IMR-90 (cell line): ENCODE measurements around the gene STAMBPL1. TPM values are rescaled to one million over a fixed set of nuclear protein-coding genes. Genes with fewer than 3 reads are reported as not detected.

Experiments used
- ATAC-seq: fragments of 200-7000 bp; cut with Tn5 transposase; 2 replicates; pipeline ENCODE4 v1.9.1; 2020; ENCODE audit warnings: low read depth, mild to moderate bottlenecking, moderate library complexity
- BruUV-seq: library from RNA; stranded (reverse); fragments of 400-500 nt; replicated peaks from 2 replicates; lab custom pipeline; 2021; lab: Mats Ljungman, UMichigan
- CTCF ChIA-PET: fragments of 300-600 bp; formaldehyde crosslinking; extraction: SDS; loops from one replicate; lab custom pipeline; 2021; ENCODE audit warnings: antibody characterized with exemption; lab: Yijun Ruan, JAX
- POLR2A ChIA-PET: fragments of 300-600 bp; sonication (Branson Sonifier 250); formaldehyde crosslinking; loops from one replicate; lab custom pipeline; 2022; ENCODE audit warnings: antibody characterized with exemption; ENCODE audit not compliant: unreplicated experiment; lab: Charles Lee
- DNase-seq: peaks from one replicate; pipeline ENCODE4 v3.0.0; 2013
- H2AFZ ChIP-seq: replicated peaks from 2 replicates; pipeline ENCODE3; 2013; ENCODE audit warnings: low read length, mild to moderate bottlenecking; ENCODE audit not compliant: poor library complexity
- H2AK5ac ChIP-seq: 2 replicates; pipeline ENCODE4 v1.6.1; 2013; ENCODE audit warnings: low read depth, low read length, inconsistent platforms
- H2AK9ac ChIP-seq: replicated peaks from 2 replicates; pipeline ENCODE3; 2013; ENCODE audit warnings: mild to moderate bottlenecking, low read depth, low read length, moderate library complexity; ENCODE audit not compliant: poor library complexity
- H2BK120ac ChIP-seq: 2 replicates; pipeline ENCODE4 v1.6.1; 2013; ENCODE audit warnings: low read depth, low read length, inconsistent platforms
- H2BK15ac ChIP-seq: 3 replicates; pipeline ENCODE4 v1.6.1; 2013; ENCODE audit warnings: low read depth, low read length, inconsistent platforms
- H2BK20ac ChIP-seq: 2 replicates; pipeline ENCODE4 v1.6.1; 2013; ENCODE audit warnings: low read depth, mild to moderate bottlenecking, inconsistent platforms, low read length, moderate library complexity
- H2BK5ac ChIP-seq: 2 replicates; pipeline ENCODE4 v1.6.1; 2013; ENCODE audit warnings: mild to moderate bottlenecking, low read depth, low read length, inconsistent platforms; ENCODE audit not compliant: poor library complexity, severe bottlenecking
- H3K14ac ChIP-seq: replicated peaks from 2 replicates; pipeline ENCODE4 v1.6.1; 2013; ENCODE audit warnings: low read depth, low read length, inconsistent platforms
- H3K18ac ChIP-seq: 2 replicates; pipeline ENCODE4 v1.6.1; 2013; ENCODE audit warnings: low read depth, low read length, control low read depth
- H3K23ac ChIP-seq: 2 replicates; pipeline ENCODE4 v1.6.1; 2013; ENCODE audit warnings: low read depth, low read length, inconsistent platforms
- H3K27ac ChIP-seq: 2 replicates; pipeline ENCODE4 v1.5.1; 2013; ENCODE audit warnings: mild to moderate bottlenecking, control low read depth, low read length; ENCODE audit not compliant: insufficient read depth
- H3K27me3 ChIP-seq: 2 replicates; pipeline ENCODE4 v1.6.1; 2013; ENCODE audit warnings: low read length; ENCODE audit not compliant: control insufficient read depth, insufficient read depth
- H3K36me3 ChIP-seq: 2 replicates; pipeline ENCODE4 v1.6.1; 2013; ENCODE audit warnings: low read length, mixed read lengths; ENCODE audit not compliant: control insufficient read depth, insufficient read depth
- H3K4ac ChIP-seq: 2 replicates; pipeline ENCODE4 v1.6.1; 2013; ENCODE audit warnings: low read depth, low read length, inconsistent platforms
- H3K4me1 ChIP-seq: 2 replicates; pipeline ENCODE4 v1.6.1; 2013; ENCODE audit warnings: low read length, mixed read lengths; ENCODE audit not compliant: control insufficient read depth, insufficient read depth
- H3K4me2 ChIP-seq: 2 replicates; pipeline ENCODE4 v1.6.1; 2013; ENCODE audit warnings: low read depth, mild to moderate bottlenecking, control low read depth, low read length, moderate library complexity
- H3K4me3 ChIP-seq: 2 replicates; pipeline ENCODE4 v1.5.1; 2013; ENCODE audit warnings: low read depth, mild to moderate bottlenecking, control low read depth, low read length, moderate library complexity; ENCODE audit not compliant: insufficient read depth
- H3K56ac ChIP-seq: 2 replicates; pipeline ENCODE4 v1.6.1; 2013; ENCODE audit warnings: low read length, inconsistent platforms; ENCODE audit not compliant: insufficient read depth; ENCODE audit errors: extremely low read depth
- H3K79me1 ChIP-seq, 2 experiments: 2 replicates each; pipeline ENCODE4 v1.6.1; 2013; ENCODE audit warnings: low read length in 2 of 2, inconsistent platforms in 1 of 2, low read depth in 1 of 2
- H3K9ac ChIP-seq: 2 replicates; pipeline ENCODE4 v1.6.1; 2013; ENCODE audit warnings: low read depth, low read length, control low read depth
- H3K9me1 ChIP-seq: 2 replicates; pipeline ENCODE4 v1.6.1; 2013; ENCODE audit warnings: low read length, inconsistent platforms; ENCODE audit not compliant: insufficient read depth
- H3K9me3 ChIP-seq: 2 replicates; pipeline ENCODE4 v1.6.1; 2013; ENCODE audit warnings: low read length; ENCODE audit not compliant: control insufficient read depth, insufficient read depth
- H4K20me1 ChIP-seq: 2 replicates; pipeline ENCODE4 v1.6.1; 2013; ENCODE audit warnings: low read length, inconsistent platforms; ENCODE audit not compliant: insufficient read depth
- H4K5ac ChIP-seq: 2 replicates; pipeline ENCODE4 v1.6.1; 2013; ENCODE audit warnings: mild to moderate bottlenecking, low read depth, low read length, control low read depth
- H4K8ac ChIP-seq, 2 experiments: 2 replicates each; pipeline ENCODE4 v1.6.1; 2013; ENCODE audit warnings: low read depth in 2 of 2, low read length in 2 of 2, control low read depth in 1 of 2, inconsistent platforms in 1 of 2
- H4K91ac ChIP-seq: 2 replicates; pipeline ENCODE4 v1.6.1; 2013; ENCODE audit warnings: low read depth, low read length, inconsistent platforms; ENCODE audit not compliant: insufficient read depth
- ELK1 ChIP-seq: fragments of 150-350 bp; IDR thresholded peaks from 2 replicates; pipeline ENCODE4 v1.6.1; 2016; ENCODE audit warnings: low read depth, mild to moderate bottlenecking, low read length, moderate library complexity, borderline replicate concordance
- MAZ ChIP-seq: IDR thresholded peaks from 2 replicates; pipeline ENCODE4 v1.6.1; 2012; ENCODE audit warnings: low read depth, mild to moderate bottlenecking, low read length, improper control_type of control experiment, moderate library complexity, borderline replicate concordance
- MXI1 ChIP-seq: IDR thresholded peaks from 2 replicates; pipeline ENCODE4 v1.6.1; 2012; ENCODE audit warnings: low read depth, mild to moderate bottlenecking, low read length, moderate library complexity, borderline replicate concordance
- NFE2L2 ChIP-seq: fragments of 150-350 bp; IDR thresholded peaks from 2 replicates; pipeline ENCODE4 v1.6.1; 2016; ENCODE audit warnings: low read depth, mild to moderate bottlenecking, low read length
- POLR2A ChIP-seq: IDR thresholded peaks from 2 replicates; pipeline ENCODE4 v1.6.1; 2012; ENCODE audit warnings: mild to moderate bottlenecking, low read depth, low read length
- SMC3 ChIP-seq: fragments of 150-350 bp; IDR thresholded peaks from 2 replicates; pipeline ENCODE4 v1.6.1; 2016; ENCODE audit warnings: low read depth, mild to moderate bottlenecking, antibody characterized with exemption, low read length, moderate library complexity
- USF2 ChIP-seq: fragments of 150-350 bp; IDR thresholded peaks from 2 replicates; pipeline ENCODE4 v1.6.1; 2017; ENCODE audit warnings: mild to moderate bottlenecking, antibody characterized with exemption, low read length, low read depth
- dilution Hi-C: fragments of 300-500 bp; cut with HindIII; formaldehyde crosslinking; loops from one replicate; pipeline ENCODE4 v1.14.3; 2018; ENCODE audit warnings: low sequenced_read_pairs; ENCODE audit not compliant: unreplicated experiment
- in situ Hi-C: fragments of 300-500 bp; cut with MboI; formaldehyde crosslinking; loops from 3 replicates; pipeline ENCODE4 v1.14.3; 2019; ENCODE audit warnings: low sequenced_read_pairs, inconsistent platforms, mixed read lengths
- intact Hi-C: fragments of 100-400 bp; cut with micrococcal nuclease; formaldehyde crosslinking; loops from 2 replicates; pipeline ENCODE4 v1.10.0; 2022
- polyA plus RNA-seq, 3 experiments: library from polyadenylated mRNA; depleted of rRNA; stranded (reverse); fragments of >200 nt; gene quantifications; 2 replicates each; pipeline ENCODE4 v1.2.3, GENCODE V29; 2012; ENCODE audit warnings: low replicate concordance in 1 of 3
- total RNA-seq: library from RNA; depleted of rRNA; stranded (reverse); fragments of >200 nt; gene quantifications from 2 replicates; pipeline ENCODE4 v1.2.3, GENCODE V29; 2012
- TF ChIP-seq, protein P1 (sequence below): conservative IDR thresholded peaks from 2 replicates; pipeline ENCODE4 v1.5.1; 2012; ENCODE audit warnings: mild to moderate bottlenecking, low read depth, low read length, improper control_type of control experiment

The STAMBPL1 gene
- total and polyA plus RNA-seq, 2 of the 4 experiments (the other 2 are of a cell fraction) = 26.8 to 28.1 TPM

- Histone ChIP-seq H3K23ac (no peak overlapping the region), H4K91ac (no peak overlapping the region), H3K18ac (no peak overlapping the region), H2BK20ac (no peak overlapping the region), H3K36me3 (no peaks in the 10 kb centered on the region), H2AFZ (no peak overlapping the region), H3K79me1 (peaks cover 3 to 42% of the 10 kb centered on the region in 2 experiments; a peak in 3 of 4 replicates), H2BK120ac (no peak overlapping the region), H4K5ac (no peak overlapping the region), H3K27ac (no peak overlapping the region), H4K20me1 (no peaks in the 10 kb centered on the region), H3K14ac (no peak overlapping the region), H2AK5ac (no peak overlapping the region), H3K4ac (no peak overlapping the region), H3K4me1 (peaks cover 7% of the 10 kb centered on the region), H3K4me3 (no peak overlapping the region), H3K9me1 (peaks cover 3% of the 10 kb centered on the region; the same call in 1 of the 2 replicates), H3K56ac (no peak overlapping the region), H2AK9ac (no peak overlapping the region), H2BK15ac (no peak overlapping the region), H3K9me3 (no peaks in the 10 kb centered on the region), H3K4me2 (no peak overlapping the region), H3K9ac (no peak overlapping the region), H4K8ac (no peak overlapping the region), H3K27me3 (no peaks in the 10 kb centered on the region), H2BK5ac (peak overlapping the region; percentile 52)
- POLR2A ChIA-PET = no interaction called here
- CTCF ChIA-PET = interaction anchor here (1.0 kb wide), 1 partner anchor 29 kb away, joined by 3 read pairs; no protein-coding TSS in a partner anchor
- ATAC-seq (no peak), DNase-seq (no peak)
- in situ Hi-C loops (no loop called here), intact Hi-C loops (no loop called here), dilution Hi-C loops (no loop called here)
- TF ChIP-seq MAZ = no peak
- TF ChIP-seq MXI1 = no peak
- TF ChIP-seq POLR2A = no peak
- TF ChIP-seq, protein P1, sequence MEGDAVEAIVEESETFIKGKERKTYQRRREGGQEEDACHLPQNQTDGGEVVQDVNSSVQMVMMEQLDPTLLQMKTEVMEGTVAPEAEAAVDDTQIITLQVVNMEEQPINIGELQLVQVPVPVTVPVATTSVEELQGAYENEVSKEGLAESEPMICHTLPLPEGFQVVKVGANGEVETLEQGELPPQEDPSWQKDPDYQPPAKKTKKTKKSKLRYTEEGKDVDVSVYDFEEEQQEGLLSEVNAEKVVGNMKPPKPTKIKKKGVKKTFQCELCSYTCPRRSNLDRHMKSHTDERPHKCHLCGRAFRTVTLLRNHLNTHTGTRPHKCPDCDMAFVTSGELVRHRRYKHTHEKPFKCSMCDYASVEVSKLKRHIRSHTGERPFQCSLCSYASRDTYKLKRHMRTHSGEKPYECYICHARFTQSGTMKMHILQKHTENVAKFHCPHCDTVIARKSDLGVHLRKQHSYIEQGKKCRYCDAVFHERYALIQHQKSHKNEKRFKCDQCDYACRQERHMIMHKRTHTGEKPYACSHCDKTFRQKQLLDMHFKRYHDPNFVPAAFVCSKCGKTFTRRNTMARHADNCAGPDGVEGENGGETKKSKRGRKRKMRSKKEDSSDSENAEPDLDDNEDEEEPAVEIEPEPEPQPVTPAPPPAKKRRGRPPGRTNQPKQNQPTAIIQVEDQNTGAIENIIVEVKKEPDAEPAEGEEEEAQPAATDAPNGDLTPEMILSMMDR = no peak
- TF ChIP-seq SMC3 = no peak
- TF ChIP-seq ELK1 = no peak
- no peak for TF ChIP-seq NFE2L2
- TF ChIP-seq USF2 = no peak
- no TSS peak for BruUV-seq
These were observed 81.2 kb downstream of the STAMBPL1 start for GRCh38 chr10:88961266-88961665.
